ENCODE data around the gene HOXB8. TPM values are rescaled to one million over a fixed set of nuclear protein-coding genes. Genes with fewer than 3 reads are reported as not detected.

Gene HOXB8
- total and polyA plus RNA-seq, 2 donors (not counting 3 experiments of a cell fraction or from before 2014, with no cell fraction given), result 1.7 to 2.4 TPM

- peaks cover 36% of the 10 kb centered on the region for H3K79me2 ChIP-seq (ENCODE audit: control insufficient read depth, insufficient read depth, low read length)
- peak within 1 kb of the TSS; percentile 0 for H3K27ac ChIP-seq (ENCODE audit: insufficient read depth, low read depth, low read length)
- intact Hi-C loops (cut with micrococcal nuclease) (loop anchor here (1.0 kb wide), 1 partner anchor 97 kb away; no protein-coding TSS in a partner anchor), dilution Hi-C loops (cut with MboI; ENCODE audit: extremely low pct_ligation_motif_present, low sequenced_read_pairs) (no loop called here)
- H4K20me1 ChIP-seq (replicated peaks; ENCODE audit: control insufficient read depth, extremely low read depth, insufficient read depth, low read length), result no peaks in the 10 kb centered on the region
- TF ChIP-seq GATA2 (IDR thresholded peaks at IDR 0.05; ENCODE audit: insufficient read depth, insufficient read length, low read depth, low read length), result no peak
- no peaks in the 10 kb centered on the region for H3K27me3 ChIP-seq (ENCODE audit: control insufficient read depth in 2 of 2, insufficient read depth in 2 of 2, low read length in 2 of 2)
- DNase-seq (ENCODE audit: low read depth, low spot score) (no peak), FAIRE-seq (no peak)
- POLR2A ChIA-PET, result no interaction called here
- peaks cover 3 to 11% of the 10 kb centered on the region in 2 experiments for H3K36me3 ChIP-seq (ENCODE audit: control insufficient read depth in 2 of 2, extremely low read depth in 1 of 2, insufficient read depth in 2 of 2, low read length in 2 of 2)
- no peaks in the 10 kb centered on the region for H3K9me1 ChIP-seq (replicated peaks; ENCODE audit: control insufficient read depth, extremely low read depth, insufficient read depth, low read length)
- H3K9ac ChIP-seq (replicated peaks; ENCODE audit: extremely low read depth, insufficient read depth, low read length), result no peak within 1 kb of the TSS
- H2AFZ ChIP-seq (ENCODE audit: low read depth, low read length), result no peak within 1 kb of the TSS
- H3K4me2 ChIP-seq (ENCODE audit: insufficient read depth, low read length), result peak within 1 kb of the TSS; percentile 13
- H3K4me3 ChIP-seq (replicated peaks in 1 of 3; ENCODE audit: insufficient read depth in 1 of 3, low read depth in 1 of 3, low read length in 3 of 3), result no peak within 1 kb of the TSS
- CTCF ChIA-PET, result interaction anchor here (0.8 to 4.2 kb wide), 23 partner anchors 19 to 384 kb away, joined by 3 to 31 read pairs (median 4); no protein-coding TSS in a partner anchor
- H3K9me3 ChIP-seq (replicated peaks; ENCODE audit: control insufficient read depth, insufficient read depth, low read length), result no peaks in the 10 kb centered on the region
- H3K4me1 ChIP-seq (ENCODE audit: control insufficient read depth, extremely low read depth, insufficient read depth, low read length), result peaks cover 26% of the 10 kb centered on the region
- no TSS peak for BruUV-seq (replicated peaks)
These were observed 21.8 kb downstream of the HOXB8 start, which contains the start of gene HOXB5 for GRCh38 chr17:48593126-48593829. HOXB5 (minus strand) TSS chr17:48593779; CDS start chr17:48593682, 97 bp downstream.

GRCh38 chr17:48592577-48592976 is 22.5 kb downstream of the HOXB8 start:
- intact Hi-C loops (cut with micrococcal nuclease) (no loop called here), dilution Hi-C loops (cut with MboI; ENCODE audit: extremely low pct_ligation_motif_present, low sequenced_read_pairs) (no loop called here)
- H3K27ac ChIP-seq (ENCODE audit: insufficient read depth, low read depth, low read length), result no peak overlapping the region
- ChIA-PET POLR2A (interaction anchor here (0.6 kb wide), 1 partner anchor 13 kb away, joined by 6 read pairs; no protein-coding TSS in a partner anchor), CTCF (interaction anchor here (0.6 to 4.2 kb wide), 20 partner anchors 20 to 377 kb away, joined by 3 to 31 read pairs (median 6); no protein-coding TSS in a partner anchor)
- DNase-seq (ENCODE audit: low read depth, low spot score) (no peak), FAIRE-seq (no peak)
- H3K4me2 ChIP-seq (ENCODE audit: insufficient read depth, low read length), result no peak overlapping the region
- peaks cover 30% of the 10 kb centered on the region for H3K4me1 ChIP-seq (ENCODE audit: control insufficient read depth, extremely low read depth, insufficient read depth, low read length)
- H2AFZ ChIP-seq (ENCODE audit: low read depth, low read length), result no peak overlapping the region
- peaks cover 29% of the 10 kb centered on the region for H3K79me2 ChIP-seq (ENCODE audit: control insufficient read depth, insufficient read depth, low read length)
- no peaks in the 10 kb centered on the region for H4K20me1 ChIP-seq (replicated peaks; ENCODE audit: control insufficient read depth, extremely low read depth, insufficient read depth, low read length)
- no peaks in the 10 kb centered on the region for H3K9me3 ChIP-seq (replicated peaks; ENCODE audit: control insufficient read depth, insufficient read depth, low read length)
- H3K9me1 ChIP-seq (replicated peaks; ENCODE audit: control insufficient read depth, extremely low read depth, insufficient read depth, low read length), result no peaks in the 10 kb centered on the region
- no peak overlapping the region for H3K9ac ChIP-seq (replicated peaks; ENCODE audit: extremely low read depth, insufficient read depth, low read length)
- H3K4me3 ChIP-seq (replicated peaks in 1 of 3; ENCODE audit: insufficient read depth in 1 of 3, low read depth in 1 of 3, low read length in 3 of 3), result no peak overlapping the region
- BruUV-seq (replicated peaks), result no TSS peak
- TF ChIP-seq CTCF (IDR thresholded peaks at IDR 0.05; ENCODE audit: extremely low read depth in 1 of 2, insufficient read depth in 1 of 2, low read depth in 1 of 2, low read length in 2 of 2), result no peak
- TF ChIP-seq POLR2AphosphoS5 (IDR thresholded peaks at IDR 0.05; ENCODE audit: insufficient read depth, low read depth, low read length), result no peak
- TF ChIP-seq GATA2 (IDR thresholded peaks at IDR 0.05; ENCODE audit: insufficient read depth, insufficient read length, low read depth, low read length), result no peak
- no peak for TF ChIP-seq POLR2A (IDR thresholded peaks at IDR 0.05; ENCODE audit: low read depth, low read length)
- TF ChIP-seq MAX (IDR thresholded peaks at IDR 0.05; ENCODE audit: insufficient read depth, insufficient read length), result no peak
- TF ChIP-seq MYC (IDR thresholded peaks at IDR 0.05; ENCODE audit: low read depth, low read length), result no peak
- TF ChIP-seq JUN (IDR thresholded peaks at IDR 0.05; ENCODE audit: borderline replicate concordance, insufficient read depth, insufficient read length, low read depth), result no peak
- no peak for TF ChIP-seq FOS (IDR thresholded peaks at IDR 0.05; ENCODE audit: borderline replicate concordance, insufficient read depth, low read length)
- no peak for TF ChIP-seq EZH2 (IDR thresholded peaks at IDR 0.05; ENCODE audit: borderline replicate concordance, low read depth, low read length, severe bottlenecking)
- H3K36me3 ChIP-seq (ENCODE audit: control insufficient read depth in 2 of 2, extremely low read depth in 1 of 2, insufficient read depth in 2 of 2, low read length in 2 of 2), result peaks cover 3 to 11% of the 10 kb centered on the region in 2 experiments
- no peaks in the 10 kb centered on the region for H3K27me3 ChIP-seq (ENCODE audit: control insufficient read depth in 2 of 2, insufficient read depth in 2 of 2, low read length in 2 of 2)
